ENCODE data around the gene VIM.

Gene VIM

GRCh38 chr10:17286562-17287550 lies 58.8 kb downstream of the VIM start:
- Histone ChIP-seq H3K4me3 (no peak overlapping the region), H3K27ac (no peak overlapping the region)

All from skin epidermis (tissue), 12 donors.